B cell (primary cell): Measurements from ENCODE around the gene PKMYT1.

Experiments
- CTCF ChIP-seq: fragments of 200-600 bp; IDR thresholded peaks from one replicate; pipeline ENCODE4 v1.8.0; 2022; ENCODE audit warnings: antibody characterized with exemption, mild to moderate bottlenecking
- EZH2 ChIP-seq: IDR thresholded peaks from 2 replicates; pipeline ENCODE4 v1.6.1; 2012; ENCODE audit warnings: borderline replicate concordance, low read depth, mild to moderate bottlenecking, moderate library complexity, low read length; ENCODE audit not compliant: insufficient read depth, poor library complexity, severe bottlenecking

GRCh38 chr16:2959206-2959605, 21.0 kb downstream of the PKMYT1 start:
- no peak for TF ChIP-seq CTCF
- TF ChIP-seq EZH2 = no peak
